NCI-H524 (cell line): ENCODE results near the gene CEP72.
"Not testable (repeated sequence)": the region's sequence is repeated elsewhere in the genome, so short reads cannot be mapped to it uniquely, and the experiment has no call there.

Source experiments
- DNase-seq, 2 experiments: peaks; one replicate each; lab custom pipeline; 2025; lab: John Stamatoyannopoulos, UW

CEP72 gene

DNA sequence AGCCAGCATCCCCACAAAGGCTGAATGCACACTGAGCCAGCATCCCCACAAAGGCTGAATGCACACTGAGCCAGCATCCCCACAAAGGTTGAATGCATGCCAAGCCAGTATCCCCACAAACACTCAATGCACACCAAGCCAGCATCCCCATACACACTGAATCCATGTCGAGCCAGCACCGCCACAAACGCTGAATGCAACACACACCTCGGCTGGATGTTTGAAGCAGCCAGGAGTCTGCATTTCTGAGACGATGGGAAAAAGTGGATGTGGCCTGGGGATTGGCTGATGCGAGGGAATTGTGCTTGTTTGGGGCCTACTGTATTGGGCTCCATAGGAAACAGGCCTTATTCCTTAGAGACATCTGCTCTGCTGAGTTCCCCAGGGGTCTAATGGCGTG, 30.9 kb upstream of the CEP72 start:
- DNase-seq, result no peak

DNA sequence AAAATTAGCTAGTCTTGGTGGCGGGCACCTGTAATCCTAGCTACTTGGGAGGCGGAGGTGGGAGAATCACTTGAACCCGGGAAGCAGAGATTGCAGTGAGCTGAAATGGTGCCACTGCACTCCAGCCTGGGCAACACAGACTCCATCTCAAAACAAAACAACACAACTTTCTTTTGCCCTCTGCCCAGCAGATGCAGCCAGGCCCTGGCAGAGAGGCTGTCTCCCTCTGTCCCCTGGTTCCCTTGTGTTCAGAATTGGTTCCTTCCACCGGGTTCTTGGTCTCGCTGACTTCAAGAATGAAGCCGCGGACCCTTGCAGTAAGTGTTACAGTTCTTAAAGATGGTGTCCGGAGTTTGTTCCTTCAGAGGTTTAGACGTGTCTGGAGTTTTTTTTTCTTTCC, 30.2 kb upstream of the CEP72 start:
- DNase-seq, result no peak

DNA sequence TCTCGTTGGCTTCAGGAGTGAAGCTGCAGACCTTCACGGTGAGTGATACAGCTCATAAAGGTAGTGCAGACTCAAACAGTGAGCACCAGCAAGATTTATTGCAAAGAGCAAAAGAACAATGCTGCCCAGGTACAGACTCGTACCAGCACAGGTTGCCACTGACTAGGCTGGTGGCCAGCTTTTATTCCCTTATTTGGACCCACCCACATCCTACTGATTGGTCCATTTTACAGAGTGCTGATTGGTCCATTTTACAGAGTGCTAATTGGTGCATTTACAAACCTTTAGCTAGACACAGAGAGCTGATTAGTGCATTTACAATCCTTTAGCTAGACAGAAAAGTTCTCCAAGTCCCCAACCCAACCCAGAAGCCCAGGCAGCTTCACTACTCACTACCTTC, 29.7 kb upstream of the CEP72 start:
- DNase-seq, result not testable (repeated sequence)

DNA sequence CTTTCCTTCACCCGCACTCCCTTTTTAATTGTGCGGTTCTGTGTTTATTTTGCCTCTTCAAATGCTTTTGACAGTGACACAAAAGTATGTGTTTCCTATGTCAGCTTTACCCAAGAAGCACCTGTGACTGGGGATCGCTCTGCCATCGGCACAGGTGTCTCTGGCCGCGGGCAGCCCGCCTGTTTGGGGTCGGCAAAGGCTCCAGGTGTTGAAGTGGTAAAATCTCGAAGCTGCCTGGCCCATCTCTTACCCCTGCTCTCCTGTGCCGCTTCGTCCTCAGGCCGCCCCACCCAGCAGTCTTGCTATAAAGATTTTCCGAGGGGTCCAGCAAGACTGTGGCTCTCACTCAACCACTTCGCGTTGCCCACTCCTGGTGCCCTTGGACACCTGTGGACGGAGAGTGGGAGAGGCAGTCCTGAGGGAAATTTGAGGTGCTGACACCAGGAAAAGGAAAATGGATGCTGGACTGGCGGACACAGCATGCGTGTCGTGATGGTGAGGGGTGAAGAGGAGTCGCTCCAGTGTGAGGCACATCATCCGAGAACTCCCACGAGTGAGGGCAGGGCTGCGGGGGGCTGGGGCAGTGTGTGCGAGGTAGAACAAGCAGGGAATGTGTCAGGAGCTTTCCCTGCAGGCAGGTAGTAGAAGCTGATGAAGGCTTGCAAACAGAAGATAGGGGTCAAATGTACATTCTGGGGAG, 29.1 kb upstream of the CEP72 start:
- no peak for DNase-seq

DNA sequence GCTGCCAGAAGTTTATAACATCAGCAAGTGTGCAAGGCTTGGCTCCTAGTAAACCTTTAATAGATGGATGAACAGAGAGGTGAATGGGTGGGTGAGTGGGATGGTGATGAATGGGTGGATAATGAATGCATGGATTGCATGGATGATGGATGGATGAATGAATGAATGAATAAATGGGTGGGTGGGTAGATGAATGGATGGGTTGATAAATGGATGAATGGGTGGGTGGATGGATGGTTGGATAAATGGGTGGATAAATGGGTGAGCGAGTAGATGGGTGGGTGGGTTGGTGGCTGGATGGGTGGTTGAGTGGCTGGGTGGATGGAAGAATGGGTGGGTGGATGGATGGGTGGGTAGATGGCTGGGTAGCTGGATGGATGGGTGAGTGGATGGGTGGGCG, 28.5 kb upstream of the CEP72 start:
- no peak for DNase-seq

DNA sequence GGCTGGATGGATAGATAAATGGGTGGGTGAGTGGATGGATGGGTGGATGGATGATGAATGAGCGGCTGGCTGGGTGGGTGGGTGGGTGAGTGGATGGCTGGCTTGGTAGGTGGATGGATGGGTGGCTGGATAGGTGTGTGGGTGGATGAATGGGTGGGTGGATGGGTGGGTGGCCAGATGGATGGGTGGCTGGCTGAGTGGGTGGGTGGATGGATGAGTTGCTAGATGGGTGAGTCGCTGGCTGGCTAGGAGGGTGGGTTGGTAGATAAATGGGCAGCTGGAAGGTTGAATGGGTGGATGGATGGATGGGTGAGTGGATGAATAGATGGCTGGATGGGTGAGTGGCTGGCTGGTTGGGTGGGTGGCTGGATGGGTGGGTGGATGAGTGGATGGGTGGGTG, 27.9 kb upstream of the CEP72 start:
- no peak for DNase-seq

DNA sequence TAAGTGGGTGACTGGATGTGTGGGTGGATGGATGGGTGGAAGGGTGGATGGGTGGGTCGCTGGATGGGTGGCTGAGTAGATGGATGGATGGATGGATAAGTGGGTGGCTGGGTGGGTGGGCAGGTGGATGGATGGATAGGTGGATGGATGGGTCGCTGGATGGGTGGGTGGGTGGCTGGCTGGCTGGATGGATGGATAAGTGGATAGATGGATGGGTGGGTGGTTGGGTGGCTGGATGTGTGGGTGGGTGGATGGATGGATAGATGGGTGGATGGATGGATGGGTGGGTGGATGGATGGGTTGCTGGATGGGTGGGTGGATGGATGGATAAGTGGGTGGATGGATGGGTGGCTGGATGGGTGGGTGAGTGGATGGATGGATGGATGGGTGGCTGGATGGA, 27.3 kb upstream of the CEP72 start:
- no peak for DNase-seq

DNA sequence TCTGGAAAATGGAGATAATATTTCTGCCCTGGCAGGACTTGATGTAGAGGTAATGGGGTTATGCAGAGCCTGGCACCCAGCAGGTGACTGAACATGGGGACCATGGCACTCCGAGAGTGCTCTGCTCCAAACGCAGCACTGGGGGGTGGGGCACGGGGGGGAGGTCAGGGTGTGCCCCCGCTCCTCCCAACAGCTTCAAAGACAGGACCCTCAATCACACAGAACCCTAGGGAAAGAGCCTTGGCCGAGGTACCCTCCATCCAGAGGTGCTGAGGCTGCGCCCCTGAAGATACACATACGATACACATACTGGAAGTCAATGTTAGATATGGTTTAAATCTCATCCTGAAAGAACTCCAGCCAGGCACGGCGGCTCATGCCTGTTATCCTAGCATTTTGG, 26.6 kb upstream of the CEP72 start:
- DNase-seq, result no peak

DNA sequence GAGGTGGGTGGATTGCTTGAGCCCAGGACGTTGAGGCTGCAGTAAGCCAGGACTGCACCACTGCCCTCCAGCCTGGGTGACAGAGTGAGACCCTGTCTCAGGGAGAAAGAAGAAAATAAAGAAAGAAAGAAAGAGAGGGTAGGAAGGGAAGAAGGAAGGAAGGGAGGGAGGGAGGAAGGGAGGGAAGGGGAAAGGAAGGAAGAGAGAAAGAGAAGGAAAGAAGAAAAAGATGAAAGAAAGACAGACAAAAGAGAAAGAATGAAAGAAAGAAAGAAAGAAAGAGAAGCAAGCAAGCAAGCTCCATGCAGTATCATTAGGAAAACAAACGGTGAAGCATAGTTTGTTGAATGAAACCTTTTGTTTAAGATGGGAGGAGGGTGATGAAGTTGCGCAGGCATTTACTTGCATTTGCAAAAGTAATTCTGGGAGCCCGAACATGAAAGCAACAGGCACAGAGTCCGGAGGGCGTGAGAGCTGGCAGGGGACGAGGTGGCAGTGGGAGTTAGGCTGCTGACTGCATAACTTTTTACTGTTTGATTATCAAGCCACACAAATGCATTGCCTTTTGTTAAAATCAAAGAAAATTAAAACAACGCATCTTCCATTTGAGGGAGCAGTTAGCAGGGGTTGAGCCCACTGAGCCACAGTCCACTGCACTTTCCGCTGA, 26.0 kb upstream of the CEP72 start:
- no peak for DNase-seq

DNA sequence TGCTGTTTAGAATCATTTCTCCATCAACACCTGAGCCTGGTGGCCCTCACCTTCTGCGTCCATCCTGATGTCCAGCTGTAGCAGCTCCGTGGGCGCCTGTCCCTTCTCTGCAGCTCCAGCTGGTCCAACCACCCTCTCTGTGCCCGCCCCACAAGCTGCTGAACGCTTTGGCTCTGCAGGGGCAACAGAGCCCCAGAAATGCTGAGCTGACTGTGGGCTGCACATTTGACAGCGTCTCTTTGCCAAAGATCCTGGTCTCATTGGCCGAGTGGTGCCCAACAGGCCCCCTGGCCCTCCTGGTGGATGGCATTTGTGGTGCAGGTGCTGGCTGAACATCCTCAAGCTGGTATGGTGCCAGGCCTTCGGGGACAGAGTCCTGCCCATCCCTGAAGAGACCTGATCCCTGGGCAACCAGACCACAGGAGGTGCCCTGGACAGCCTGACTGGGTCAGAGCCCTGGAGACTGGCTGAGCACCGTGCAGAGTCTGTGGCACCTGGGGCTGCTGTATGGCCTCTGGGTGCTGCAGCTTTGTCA, 25.3 kb upstream of the CEP72 start:
- DNase-seq, result no peak

DNA sequence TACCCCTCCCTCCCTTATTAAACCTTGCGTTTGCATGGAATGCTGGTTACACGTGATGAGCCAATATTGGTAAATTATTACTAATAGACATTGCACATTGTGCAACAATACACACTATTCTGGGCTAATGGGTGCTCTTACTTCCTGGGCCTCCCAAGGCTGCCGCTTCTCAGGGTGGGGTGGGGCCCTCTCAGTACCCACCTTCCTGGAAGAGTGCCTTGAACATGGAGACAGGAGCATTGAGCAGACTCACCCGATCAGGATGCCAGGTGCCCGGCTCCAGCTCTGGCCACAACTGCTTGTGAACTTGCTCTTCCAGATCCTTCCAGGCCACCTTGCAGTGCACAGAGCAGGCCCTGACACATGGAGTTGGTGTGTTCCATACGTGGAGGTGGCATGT, 24.7 kb upstream of the CEP72 start:
- no peak for DNase-seq

DNA sequence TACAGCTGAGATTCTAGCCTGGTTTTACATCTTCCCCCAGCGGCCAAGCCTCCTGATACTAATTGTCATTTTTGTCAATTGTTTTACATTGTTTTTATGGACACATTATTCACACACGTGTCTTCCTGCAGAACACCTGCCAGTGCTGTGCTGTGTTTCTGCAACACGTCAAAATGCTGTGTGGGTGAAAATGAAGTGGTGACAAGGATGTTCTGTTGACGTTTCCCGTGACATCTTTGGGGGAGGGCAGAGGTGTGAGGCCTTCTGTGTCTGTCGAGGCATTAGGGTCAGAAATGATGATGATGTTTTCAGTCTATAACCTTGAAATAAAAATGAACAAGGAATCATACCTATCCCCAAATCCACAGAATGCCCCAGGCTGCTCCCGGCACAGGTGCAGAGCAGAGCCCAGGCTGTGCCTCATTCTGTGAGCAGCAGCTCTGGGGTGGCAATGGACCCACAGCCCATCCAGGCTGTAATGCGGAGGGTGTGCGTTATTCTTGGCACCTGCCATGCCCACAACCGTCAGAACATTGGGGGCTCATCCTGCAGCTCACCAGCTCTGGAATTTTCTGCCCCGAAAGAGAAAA, 23.6 kb upstream of the CEP72 start:
- no peak for DNase-seq

DNA sequence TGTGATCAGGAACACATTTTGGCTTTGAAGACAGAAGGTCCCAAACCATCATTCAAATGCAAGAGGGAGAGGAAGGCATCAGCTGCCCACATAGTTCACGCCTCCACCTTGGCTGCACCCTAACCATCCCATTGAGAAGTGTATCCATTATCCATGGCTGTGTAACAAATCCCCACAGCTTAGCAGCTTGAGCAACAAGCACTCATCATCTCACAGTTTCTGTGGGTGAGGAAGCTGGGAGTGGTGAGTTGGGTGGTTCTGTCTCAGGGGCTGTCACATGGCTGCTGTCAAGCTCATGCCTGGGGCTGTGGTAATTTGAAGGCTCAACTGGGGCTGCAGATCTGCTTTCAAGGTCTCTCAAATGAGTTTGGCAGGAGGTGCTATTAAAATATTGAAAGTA, 23.0 kb upstream of the CEP72 start:
- DNase-seq, result no peak

DNA sequence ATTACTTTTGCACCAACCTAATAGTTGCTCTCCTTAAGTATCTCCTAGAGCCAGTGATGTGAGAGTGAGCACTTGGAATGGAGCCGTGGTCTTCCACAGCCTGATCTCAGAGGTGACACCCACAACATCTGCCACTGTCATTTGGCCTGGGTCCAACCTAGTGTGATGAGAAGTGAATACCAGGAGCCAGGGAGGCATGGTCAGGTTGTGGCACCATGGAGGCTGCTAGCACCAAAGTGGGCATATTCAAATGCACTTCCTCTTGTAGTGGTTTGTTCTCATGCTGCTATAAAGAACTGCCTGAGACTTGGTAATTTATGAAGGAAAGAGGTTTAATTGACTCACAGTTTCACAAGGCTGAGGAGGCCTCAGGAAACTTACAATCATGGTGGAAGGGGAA, 22.6 kb upstream of the CEP72 start:
- no peak for DNase-seq

DNA sequence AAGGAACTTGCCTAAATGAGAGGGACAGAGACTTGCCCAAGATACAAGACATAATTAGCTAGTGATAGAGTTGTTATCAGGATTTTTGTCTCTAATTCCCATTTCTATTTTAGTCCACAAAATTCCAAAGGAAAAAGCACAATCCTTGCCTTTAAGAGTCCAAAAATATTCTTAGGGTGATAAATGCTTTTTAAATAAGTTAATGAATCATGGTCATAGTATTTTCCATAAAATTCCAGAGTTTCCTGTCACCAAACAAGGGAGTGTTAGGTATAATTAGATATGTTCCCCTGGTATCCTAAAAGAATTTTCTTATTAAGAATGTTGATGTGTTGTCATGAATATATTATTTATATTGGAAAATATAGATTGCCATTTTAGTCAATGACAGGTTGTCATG, 21.8 kb upstream of the CEP72 start:
- no peak for DNase-seq

DNA sequence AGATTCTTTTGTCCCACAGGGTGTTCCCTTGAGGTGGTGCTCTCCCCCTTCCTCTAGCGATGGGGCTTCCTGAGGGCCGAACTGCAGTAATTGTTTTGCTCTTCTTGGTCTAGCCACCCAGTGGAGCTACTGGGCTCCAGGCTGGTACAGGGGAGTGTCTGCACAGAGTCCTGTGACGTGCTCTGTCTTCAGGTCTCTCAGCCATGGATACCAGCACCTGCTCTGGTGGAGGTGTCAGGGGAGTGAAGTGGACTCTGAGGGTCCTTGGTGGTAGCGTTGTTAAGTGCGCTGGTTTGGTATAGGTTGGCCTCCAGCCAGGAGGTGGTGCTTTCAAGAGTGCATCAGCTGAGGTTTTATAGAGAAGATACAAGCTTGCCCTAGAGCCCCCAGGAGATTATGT, 20.4 kb upstream of the CEP72 start:
- peak in 1 of 2 experiments; percentile 51 for DNase-seq

DNA sequence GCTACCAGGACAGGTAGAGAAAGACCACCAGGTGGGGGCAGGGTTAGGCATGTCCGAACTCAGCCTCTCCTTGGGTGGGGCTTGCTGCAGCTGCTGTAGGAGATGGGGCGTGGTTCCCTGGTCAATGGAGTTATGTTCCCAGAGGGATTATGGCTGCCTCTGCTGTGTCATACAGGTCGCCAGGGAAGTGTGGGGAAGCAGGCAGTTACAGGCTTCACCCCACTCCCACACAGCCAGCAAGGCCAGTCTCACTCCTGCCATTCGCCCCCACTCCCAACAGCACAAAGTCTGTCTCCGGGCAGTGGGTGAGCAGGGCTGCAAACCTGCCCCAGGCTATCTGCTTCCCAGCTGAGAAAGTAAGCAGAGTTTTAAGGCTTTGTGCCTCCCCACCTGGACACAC, 20.0 kb upstream of the CEP72 start:
- peak in 1 of 2 experiments; percentile 51 for DNase-seq

DNA sequence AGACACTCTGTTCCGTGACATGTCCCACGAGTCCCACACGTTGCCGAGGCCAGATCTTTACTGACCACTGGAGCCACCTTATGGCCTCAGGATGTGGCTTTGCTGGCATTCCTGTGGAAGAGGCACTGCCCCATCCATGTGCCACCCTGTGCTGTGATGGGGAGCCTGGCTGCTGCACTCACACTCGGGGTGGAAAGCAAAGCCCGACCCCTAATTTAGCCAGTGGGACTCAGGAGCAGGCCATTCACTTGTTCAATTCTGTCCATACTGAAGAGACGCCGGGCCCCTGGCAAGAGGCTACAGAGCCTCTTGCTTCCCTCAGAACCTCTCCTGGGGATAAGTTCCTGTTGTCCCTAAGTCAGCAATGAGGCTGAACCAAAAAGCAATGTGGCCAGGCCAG, 18.6 kb upstream of the CEP72 start:
- DNase-seq, result no peak

DNA sequence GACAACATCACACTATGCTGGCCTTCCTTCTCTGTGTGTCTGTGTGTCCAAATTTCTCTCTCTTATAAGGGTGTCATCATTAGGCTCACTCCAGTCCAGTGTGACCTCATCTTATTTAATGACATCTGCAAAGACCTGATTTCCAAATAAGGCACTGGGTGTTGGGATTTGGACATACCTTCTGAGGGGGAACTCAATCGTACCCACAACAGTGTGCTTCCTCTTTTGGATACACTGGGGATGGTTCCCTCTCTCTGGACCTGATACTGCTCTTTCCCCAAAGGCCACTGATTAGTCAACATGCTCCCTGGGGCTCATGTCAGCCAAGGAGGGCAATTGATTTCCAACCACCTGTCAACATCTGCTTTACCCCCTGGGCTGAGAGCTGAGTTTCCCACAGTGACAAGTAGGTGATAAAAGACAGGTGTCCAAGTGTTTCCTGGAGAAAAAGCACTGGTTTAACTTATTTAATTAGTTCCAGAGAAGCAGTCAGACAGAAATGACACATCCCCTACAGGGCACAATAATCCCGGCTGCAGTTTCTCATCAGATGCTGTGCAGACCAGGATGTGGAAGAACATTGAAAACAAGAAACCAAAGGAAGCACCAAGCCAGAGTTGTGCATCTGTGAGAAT, 17.8 kb upstream of the CEP72 start:
- DNase-seq, result no peak

DNA sequence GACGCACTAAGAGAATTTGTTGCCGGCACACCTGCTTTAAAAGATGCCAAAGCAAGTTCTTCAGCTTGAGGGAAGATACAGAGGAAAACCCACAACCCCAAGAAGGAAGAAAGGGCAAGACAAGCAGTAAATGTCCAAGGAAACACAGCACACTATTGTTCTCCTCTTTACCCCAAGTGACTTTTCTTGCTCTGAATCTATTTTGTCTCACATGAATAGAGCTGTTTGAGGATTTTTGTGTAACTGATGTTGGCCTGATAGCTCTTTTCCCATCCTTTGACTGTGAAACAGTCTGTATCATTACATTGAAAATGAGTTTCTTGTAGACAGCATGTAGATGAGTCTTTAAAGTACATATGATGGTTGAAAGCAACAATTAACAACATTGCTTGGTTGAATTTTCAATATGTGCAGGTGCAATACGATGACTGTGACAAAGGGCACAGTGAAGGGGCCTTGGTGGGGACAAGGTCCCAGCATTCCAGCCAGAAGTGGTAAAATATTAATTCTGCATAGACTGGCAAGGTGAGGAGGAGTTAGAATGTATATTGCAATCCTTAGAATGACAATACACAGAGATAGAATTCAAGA, 16.8 kb upstream of the CEP72 start:
- no peak for DNase-seq

DNA sequence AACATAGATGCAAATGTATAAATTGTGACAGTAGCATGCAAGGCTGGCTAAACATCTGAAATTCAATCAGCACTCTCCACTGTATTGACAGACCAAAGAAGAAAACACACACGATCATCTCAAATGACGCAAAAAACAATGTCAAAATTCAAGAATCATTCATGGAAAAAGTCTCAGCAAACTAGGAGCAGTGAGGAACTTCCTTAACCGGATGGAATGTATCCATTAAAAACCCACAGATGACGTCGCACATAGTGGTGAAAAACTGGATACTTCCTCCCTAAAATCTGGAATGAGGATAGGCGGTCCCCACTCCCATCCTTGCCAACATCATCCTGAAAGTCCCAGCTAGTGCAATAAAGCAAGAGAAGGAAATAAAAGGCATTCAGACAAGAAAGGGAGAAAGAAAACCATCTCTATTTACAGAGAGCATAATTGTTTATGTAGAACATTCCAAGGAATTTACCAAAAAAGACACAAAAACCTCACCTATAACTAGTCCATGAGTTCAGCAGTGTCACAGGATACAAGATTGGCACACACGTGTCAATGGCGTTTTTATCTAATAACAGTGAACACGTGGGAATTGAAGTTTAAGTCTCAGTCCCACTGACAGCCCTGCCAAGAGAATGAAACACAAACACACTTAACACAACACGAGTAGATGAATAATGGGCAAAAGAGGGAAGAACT, 14.1 kb upstream of the CEP72 start:
- no peak for DNase-seq

DNA sequence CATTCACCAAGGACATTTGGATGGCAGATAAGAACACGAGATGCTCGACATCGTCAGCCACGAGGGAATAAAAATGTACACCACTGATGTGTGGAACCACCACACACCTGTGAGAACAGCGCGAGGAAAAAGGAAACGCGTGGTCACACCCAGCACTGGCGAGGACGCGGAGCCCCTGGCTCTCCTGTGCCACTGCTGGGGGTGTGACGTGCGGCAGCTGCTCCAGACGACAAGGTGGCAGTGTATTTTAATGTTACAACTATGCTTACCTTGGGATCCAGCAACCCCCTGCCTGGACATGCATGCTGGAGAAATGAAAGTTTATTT, 13.6 kb upstream of the CEP72 start:
- no peak for DNase-seq
